HepG2 (cell line): ENCODE data around the gene GBP2. TPM values are rescaled to one million over a fixed set of nuclear protein-coding genes. Genes with fewer than 3 reads are reported as not detected.
A peak's percentile ranks its signal among the peaks of the same experiment; 100 is the strongest.

Experiments used
- ATAC-seq: fragments of 200-7000 bp; cut with Tn5 transposase; 3 replicates; pipeline ENCODE4 v1.9.1; 2020; ENCODE audit warnings: mild to moderate bottlenecking, moderate library complexity
- Bru-seq: library from RNA; stranded (reverse); fragments of 400-500 nt; gene quantifications from one replicate; lab custom pipeline; 2021; lab: Mats Ljungman, UMichigan
- BruChase-seq, 2 experiments: library from RNA; stranded (reverse); fragments of 400-500 nt; gene quantifications; one replicate each; lab custom pipeline; 2021; lab: Mats Ljungman, UMichigan
- BruUV-seq: library from RNA; stranded (reverse); fragments of 400-500 nt; replicated peaks from 2 replicates; lab custom pipeline; 2021; lab: Mats Ljungman, UMichigan
- CTCF ChIA-PET: fragments of 300-600 bp; formaldehyde crosslinking; extraction: SDS; loops from one replicate; lab custom pipeline; 2021; ENCODE audit warnings: low total read pairs, inconsistent platforms, low intra/inter-chr PET ratio; lab: Yijun Ruan, JAX
- POLR2A ChIA-PET: fragments of 350-600 bp; sonication (Branson Sonifier 250); formaldehyde crosslinking; loops from one replicate; lab custom pipeline; 2020; ENCODE audit warnings: antibody characterized with exemption, inconsistent platforms; lab: Yijun Ruan, JAX
- DNase-seq: peaks from one replicate; pipeline ENCODE4 v3.0.0-alpha.2; 2015; ENCODE audit warnings: low spot score
- FAIRE-seq: peaks from 3 replicates; lab custom pipeline; 2011; peaks lifted over from hg19 to GRCh38; lab: Jason Lieb, UNC
- H2AFZ ChIP-seq: one replicate; pipeline ENCODE4 v1.6.1; 2011; ENCODE audit warnings: low read length, inconsistent platforms
- H3K27ac ChIP-seq: fragments of 300-600 bp; 3 replicates; pipeline ENCODE4 v1.8.0; 2011; ENCODE audit warnings: mixed run types, mild to moderate bottlenecking, mixed read lengths, low read length, inconsistent platforms; ENCODE audit not compliant: insufficient read depth; ENCODE audit errors: extremely low read length
- H3K27me3 ChIP-seq, 2 experiments: fragments of 200-600 bp in 1 of 2; 2 replicates in 1 of 2; 3 replicates in 1 of 2; pipeline versions ENCODE4 v1.6.0 to v1.8.0; 2011; ENCODE audit warnings: low read length in 2 of 2, mild to moderate bottlenecking in 2 of 2, moderate library complexity in 2 of 2, inconsistent platforms in 1 of 2; ENCODE audit not compliant: insufficient read depth in 2 of 2, control insufficient read depth in 1 of 2
- H3K36me3 ChIP-seq, 2 experiments: fragments of 200-600 bp in 1 of 2; replicated peaks in 1 of 2; 2 replicates in 1 of 2; 3 replicates in 1 of 2; pipeline versions ENCODE4 v1.5.1 to v1.8.0; 2011; ENCODE audit warnings: low read length in 2 of 2, inconsistent platforms in 1 of 2; ENCODE audit not compliant: insufficient read depth in 2 of 2, control insufficient read depth in 1 of 2
- H3K4me1 ChIP-seq: 2 replicates; pipeline ENCODE4 v1.5.1; 2012; ENCODE audit warnings: low read length, inconsistent platforms; ENCODE audit not compliant: insufficient read depth
- H3K4me2 ChIP-seq: 2 replicates; pipeline ENCODE4 v1.6.0; 2011; ENCODE audit warnings: low read depth, low read length, inconsistent platforms
- H3K4me3 ChIP-seq, 3 experiments: fragments of 200-600 bp in 1 of 3; sonication (generic), shearing (Covaris generic) in 1 of 3; replicated peaks in 1 of 3; 2 replicates each; pipeline ENCODE4 v1.5.1; 2011 to 2016; ENCODE audit warnings: low read length in 3 of 3, inconsistent platforms in 2 of 3, low read depth in 2 of 3, mild to moderate bottlenecking in 2 of 3, control low read depth in 1 of 3, mixed read lengths in 1 of 3; ENCODE audit not compliant: insufficient read depth in 1 of 3
- H3K79me2 ChIP-seq: one replicate; pipeline ENCODE4 v1.6.1; 2011; ENCODE audit warnings: low read length, inconsistent platforms; ENCODE audit not compliant: insufficient read depth
- H3K9ac ChIP-seq: 2 replicates; pipeline ENCODE4 v1.6.0; 2011; ENCODE audit warnings: mild to moderate bottlenecking, low read depth, low read length, inconsistent platforms; ENCODE audit not compliant: insufficient read depth
- H3K9me3 ChIP-seq: 2 replicates; pipeline ENCODE4 v1.5.1; 2012; ENCODE audit warnings: mild to moderate bottlenecking, low read length
- H4K20me1 ChIP-seq: 2 replicates; pipeline ENCODE4 v1.6.0; 2011; ENCODE audit warnings: inconsistent platforms, mild to moderate bottlenecking, low read length, moderate library complexity; ENCODE audit not compliant: insufficient read depth
- CREB1 ChIP-seq, 2 experiments: fragments of 450-650 bp in 1 of 2; IDR thresholded peaks; 2 replicates each; pipeline ENCODE4 v1.6.1; 2016 to 2017; ENCODE audit warnings: control low read depth in 1 of 2, mild to moderate bottlenecking in 1 of 2, missing compliant biosample characterization in 1 of 2, missing genetic modification characterization in 1 of 2
- DMAP1 ChIP-seq: IDR thresholded peaks from 2 replicates; pipeline ENCODE4 v1.6.1; 2016
- ELF3 ChIP-seq: IDR thresholded peaks from 2 replicates; pipeline ENCODE4 v1.6.1; 2016; ENCODE audit warnings: missing genetic modification reagents, missing compliant biosample characterization
- ERF ChIP-seq: IDR thresholded peaks from 2 replicates; pipeline ENCODE4 v1.6.1; 2018; ENCODE audit warnings: missing biosample characterization, missing genetic modification reagents
- KLF6 ChIP-seq: IDR thresholded peaks from 2 replicates; pipeline ENCODE4 v1.8.0; 2016; ENCODE audit warnings: missing biosample characterization, missing genetic modification reagents
- MIER3 ChIP-seq: IDR thresholded peaks from 2 replicates; pipeline ENCODE4 v1.6.1; 2016; ENCODE audit warnings: missing compliant biosample characterization, borderline replicate concordance
- MIXL1 ChIP-seq: IDR thresholded peaks from 2 replicates; pipeline ENCODE4 v1.6.1; 2016
- PPARG ChIP-seq: conservative IDR thresholded peaks from 2 replicates; pipeline ENCODE4 v1.6.1; 2016; ENCODE audit warnings: missing biosample characterization, missing genetic modification reagents
- SIN3B ChIP-seq: fragments of 150-350 bp; IDR thresholded peaks from 2 replicates; pipeline ENCODE4 v1.6.1; 2014; ENCODE audit warnings: low read length
- SRF ChIP-seq: IDR thresholded peaks from 2 replicates; pipeline ENCODE4 v1.6.1; 2011; ENCODE audit warnings: mild to moderate bottlenecking, low read depth, low read length, moderate library complexity
- ZFX ChIP-seq: sonication (generic); formaldehyde crosslinking; IDR thresholded peaks from 2 replicates; pipeline ENCODE4 v1.4.0; 2020; ENCODE audit warnings: mild to moderate bottlenecking, low read depth, missing genetic modification reagents, moderate library complexity
- ZSCAN20 ChIP-seq: sonication (generic); formaldehyde crosslinking; IDR thresholded peaks from 2 replicates; pipeline ENCODE4 v1.4.0; 2020; ENCODE audit warnings: missing genetic modification reagents, mild to moderate bottlenecking, borderline replicate concordance
- WGBS: methylation state at CpG from one replicate; pipeline ENCODE4 v1.1.6; 2017; ENCODE audit warnings: low lambda C conversion rate; 5-methylcytosine and 5-hydroxymethylcytosine counted together
- in situ Hi-C: cut with HindIII; loops from 2 replicates; pipeline ENCODE4 v1.10.0; 2017; ENCODE audit warnings: low pct_unique_long_range_greater_than_20kb; ENCODE audit not compliant: extremely low pct_ligation_motif_present
- intact Hi-C: fragments of 100-400 bp; cut with micrococcal nuclease; formaldehyde crosslinking; loops from one replicate; pipeline ENCODE4 v1.10.0; 2022; ENCODE audit not compliant: unreplicated experiment
- long read RNA-seq, 2 experiments: library from RNA in 1 of 2; library from polyadenylated mRNA in 1 of 2; stranded (forward) in 1 of 2; unstranded in 1 of 2; transcript quantifications; one replicate each; pipeline ENCODE4 v2.0.0, GENCODE V29; 2019 to 2022
- polyA minus RNA-seq, 3 experiments: library from RNA; depleted of rRNA, polyadenylated mRNA; stranded (reverse); fragments of >200 nt; gene quantifications; 2 replicates each; pipeline ENCODE4 v1.2.3, GENCODE V29; 2011; ENCODE audit warnings: low replicate concordance in 1 of 3
- polyA plus RNA-seq, 8 experiments: library from polyadenylated mRNA; depleted of rRNA in 3 of 8; stranded (reverse) in 7 of 8; unstranded in 1 of 8; fragments of >200 nt; fragmentation: Illumina TruSeq in 4 of 8; extraction: Trizol in 4 of 8; gene quantifications; 2 replicates each; pipeline versions ENCODE4 v1.2.1 to v1.2.3, GENCODE V29; 2011 to 2016; ENCODE audit warnings: low read depth in 4 of 8, missing spikeins in 1 of 8, mixed read lengths in 1 of 8; ENCODE audit not compliant: insufficient read depth in 1 of 8
- total RNA-seq, 5 experiments: library from RNA; depleted of rRNA; stranded (reverse); fragments of >200 nt; fragmentation: Illumina TruSeq; extraction: Trizol; gene quantifications; 2 replicates each; pipeline ENCODE4 v1.2.3, GENCODE V29; 2016; ENCODE audit warnings: low read depth in 1 of 5
- TF ChIP-seq, protein P1 (sequence below): sonication (generic); formaldehyde crosslinking; IDR thresholded peaks from 2 replicates; pipeline ENCODE4 v1.4.0; 2020; ENCODE audit warnings: missing genetic modification reagents
- TF ChIP-seq, protein P2 (sequence below): sonication (generic); formaldehyde crosslinking; IDR thresholded peaks from 2 replicates; pipeline ENCODE4 v1.5.1; 2020; ENCODE audit warnings: mild to moderate bottlenecking, moderate library complexity, missing genetic modification reagents

GBP2 gene, protein sequence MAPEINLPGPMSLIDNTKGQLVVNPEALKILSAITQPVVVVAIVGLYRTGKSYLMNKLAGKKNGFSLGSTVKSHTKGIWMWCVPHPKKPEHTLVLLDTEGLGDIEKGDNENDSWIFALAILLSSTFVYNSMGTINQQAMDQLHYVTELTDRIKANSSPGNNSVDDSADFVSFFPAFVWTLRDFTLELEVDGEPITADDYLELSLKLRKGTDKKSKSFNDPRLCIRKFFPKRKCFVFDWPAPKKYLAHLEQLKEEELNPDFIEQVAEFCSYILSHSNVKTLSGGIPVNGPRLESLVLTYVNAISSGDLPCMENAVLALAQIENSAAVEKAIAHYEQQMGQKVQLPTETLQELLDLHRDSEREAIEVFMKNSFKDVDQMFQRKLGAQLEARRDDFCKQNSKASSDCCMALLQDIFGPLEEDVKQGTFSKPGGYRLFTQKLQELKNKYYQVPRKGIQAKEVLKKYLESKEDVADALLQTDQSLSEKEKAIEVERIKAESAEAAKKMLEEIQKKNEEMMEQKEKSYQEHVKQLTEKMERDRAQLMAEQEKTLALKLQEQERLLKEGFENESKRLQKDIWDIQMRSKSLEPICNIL
- total RNA-seq (2016; rRNA removed; fragmentation: Illumina TruSeq; extraction: Trizol) (5.1 and 6.6 TPM in 2 replicates), polyA plus RNA-seq (2011; rRNA removed) (6.2 and 7.3 TPM in 2 replicates), polyA minus RNA-seq (2011; rRNA and poly(A)+ RNA removed; ENCODE audit: low replicate concordance) (4.0 and 4.2 TPM in 2 replicates), Bru-seq, nascent RNA (percentile 37 among the genes with signal in this experiment), BruChase-seq, experiment 1, labeled RNA remaining after a 6-hour chase (percentile 44 among the genes with signal in this experiment), BruChase-seq, experiment 2, labeled RNA remaining after a 2-hour chase (percentile 37 among the genes with signal in this experiment)
- 0.51 and 0.53 TPM in 2 replicates for total RNA-seq (2016; cell fraction: cytosol; rRNA removed; fragmentation: Illumina TruSeq; extraction: Trizol; ENCODE audit: low read depth)
- total RNA-seq (2016; cell fraction: insoluble cytoplasmic fraction; rRNA removed; fragmentation: Illumina TruSeq; extraction: Trizol) = 4.8 and 7.1 TPM in 2 replicates
- total RNA-seq (2016; cell fraction: membrane; rRNA removed; fragmentation: Illumina TruSeq; extraction: Trizol) = 0.86 and 1.2 TPM in 2 replicates
- 3.4 and 3.8 TPM in 2 replicates for total RNA-seq (2016; cell fraction: nucleus; rRNA removed; fragmentation: Illumina TruSeq; extraction: Trizol)
- 5.1 and 8.2 TPM in 2 replicates for polyA plus RNA-seq (2011; cell fraction: cytosol; rRNA removed)
- 3.9 and 5.4 TPM in 2 replicates for polyA plus RNA-seq (2011; cell fraction: nucleus; rRNA removed)
- polyA plus RNA-seq (2012) = 11.6 and 25.8 TPM in 2 replicates
- polyA plus RNA-seq (2016; cell fraction: cytosol; fragmentation: Illumina TruSeq; extraction: Trizol; ENCODE audit: low read depth) = 0.31 and 0.38 TPM in 2 replicates
- polyA plus RNA-seq (2016; cell fraction: insoluble cytoplasmic fraction; fragmentation: Illumina TruSeq; extraction: Trizol; ENCODE audit: low read depth) = 4.5 and 5.3 TPM in 2 replicates
- polyA plus RNA-seq (2016; cell fraction: membrane; fragmentation: Illumina TruSeq; extraction: Trizol; ENCODE audit: low read depth) = 0.63 and 1.6 TPM in 2 replicates
- 3.5 and 3.7 TPM in 2 replicates for polyA plus RNA-seq (2016; cell fraction: nucleus; fragmentation: Illumina TruSeq; extraction: Trizol; ENCODE audit: insufficient read depth, low read depth)
- 3.3 and 6.6 TPM in 2 replicates for polyA minus RNA-seq (2011; cell fraction: cytosol; rRNA and poly(A)+ RNA removed)
- 9.0 and 14.0 TPM in 2 replicates for polyA minus RNA-seq (2011; cell fraction: nucleus; rRNA and poly(A)+ RNA removed)
- long read RNA-seq, experiment 1, partial matches to known transcripts = 4 of 7 reads
- long read RNA-seq, experiment 1, other reads (novel, unspliced or antisense) = 0 of 7 reads
- long read RNA-seq, experiment 2, partial matches to known transcripts = 3 of 6 reads
- long read RNA-seq, experiment 2, other reads (novel, unspliced or antisense) = 0 of 6 reads

DNA sequence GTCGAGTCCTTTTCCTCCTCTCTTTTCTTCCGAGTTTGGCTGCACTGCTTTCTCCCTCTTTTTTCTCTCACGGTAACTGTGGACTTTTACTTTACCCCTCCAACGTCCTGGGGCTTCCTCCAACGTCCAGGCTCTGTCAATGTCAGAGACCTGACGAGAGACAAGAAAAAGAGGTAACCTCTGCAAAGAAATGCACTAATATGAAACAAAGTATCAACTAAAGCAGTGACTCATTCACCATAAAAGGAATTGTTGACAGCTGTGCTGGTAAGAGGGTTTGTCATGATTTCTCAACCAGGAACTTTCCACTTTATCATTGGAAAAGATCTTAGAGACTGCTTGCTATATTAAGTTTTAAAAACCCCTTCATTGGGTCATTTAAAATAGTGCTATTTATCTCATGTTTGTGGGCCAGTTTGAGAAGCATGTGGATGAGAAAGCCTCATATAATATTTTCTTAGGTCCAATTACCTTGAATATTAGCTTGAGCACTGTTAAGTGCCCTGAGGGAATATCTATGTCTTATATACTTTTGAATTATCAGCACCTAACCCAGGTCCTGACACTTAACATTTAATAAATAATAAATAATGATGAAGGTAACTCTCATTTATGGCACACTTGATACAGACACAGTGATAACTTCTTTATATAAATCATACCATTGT is at the start of gene GBP2:
GBP2 (minus strand) TSS at position 202 of the 668 bp plus-strand sequence. CDS start 4,148 bp downstream, outside the sequence.
- peak within 1 kb of the TSS; percentile 72 for H3K4me2 ChIP-seq
- intact Hi-C loops = loop anchor here (1.0 kb wide), 1 partner anchor 128 kb away; no protein-coding TSS in a partner anchor
- ChIA-PET POLR2A (no interaction called here), CTCF (no interaction called here)
- no peaks in the 10 kb centered on the region for H4K20me1 ChIP-seq
- H3K27me3 ChIP-seq = no peaks in the 10 kb centered on the region
- ATAC-seq = peak; percentile 87
- peak within 1 kb of the TSS; percentile 51 to 61 (median 52) for H3K4me3 ChIP-seq
- peak within 1 kb of the TSS; percentile 47 for H3K27ac ChIP-seq
- H3K4me1 ChIP-seq = peaks cover 27% of the 10 kb centered on the region
- in situ Hi-C loops = no loop called here
- peak within 1 kb of the TSS; percentile 62 for H2AFZ ChIP-seq
- peak within 1 kb of the TSS; percentile 71 for H3K9ac ChIP-seq
- H3K9me3 ChIP-seq = no peaks in the 10 kb centered on the region
- FAIRE-seq = no peak
- DNase-seq = peak; percentile 66
- no peaks in the 10 kb centered on the region for H3K79me2 ChIP-seq
- BruUV-seq = no TSS peak
- no peaks in the 10 kb centered on the region for H3K36me3 ChIP-seq
- 2% methylated on average over 6 of the region's 6 CpGs for WGBS
- no peak for TF ChIP-seq MIXL1 (CRISPR knock-in tag)
- TF ChIP-seq KLF6 (CRISPR knock-in tag) = no peak
- TF ChIP-seq SRF = peak; percentile 96
- no peak for TF ChIP-seq SIN3B
- no peak for TF ChIP-seq ZSCAN20 (CRISPR knock-in tag)
- TF ChIP-seq DMAP1 (CRISPR knock-in tag) = 0 out of 2 replicates have a peak, but pooled peaks have one; percentile 34
- TF ChIP-seq, protein P1, sequence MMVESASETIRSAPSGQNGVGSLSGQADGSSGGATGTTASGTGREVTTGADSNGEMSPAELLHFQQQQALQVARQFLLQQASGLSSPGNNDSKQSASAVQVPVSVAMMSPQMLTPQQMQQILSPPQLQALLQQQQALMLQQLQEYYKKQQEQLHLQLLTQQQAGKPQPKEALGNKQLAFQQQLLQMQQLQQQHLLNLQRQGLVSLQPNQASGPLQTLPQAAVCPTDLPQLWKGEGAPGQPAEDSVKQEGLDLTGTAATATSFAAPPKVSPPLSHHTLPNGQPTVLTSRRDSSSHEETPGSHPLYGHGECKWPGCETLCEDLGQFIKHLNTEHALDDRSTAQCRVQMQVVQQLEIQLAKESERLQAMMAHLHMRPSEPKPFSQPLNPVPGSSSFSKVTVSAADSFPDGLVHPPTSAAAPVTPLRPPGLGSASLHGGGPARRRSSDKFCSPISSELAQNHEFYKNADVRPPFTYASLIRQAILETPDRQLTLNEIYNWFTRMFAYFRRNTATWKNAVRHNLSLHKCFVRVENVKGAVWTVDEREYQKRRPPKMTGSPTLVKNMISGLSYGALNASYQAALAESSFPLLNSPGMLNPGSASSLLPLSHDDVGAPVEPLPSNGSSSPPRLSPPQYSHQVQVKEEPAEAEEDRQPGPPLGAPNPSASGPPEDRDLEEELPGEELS (CRISPR knock-in tag) = peak; percentile 23; the same call in 1 of the 2 replicates
- TF ChIP-seq PPARG (CRISPR knock-in tag) = no peak
- 0 out of 2 replicates have a peak, but pooled peaks have one; percentile 11 for TF ChIP-seq ZFX (CRISPR knock-in tag)
- peak; percentile 53 for TF ChIP-seq ELF3 (CRISPR knock-in tag)
- TF ChIP-seq ERF (CRISPR knock-in tag) = 0 out of 2 replicates have a peak, but pooled peaks have one; percentile 35
- no peak for TF ChIP-seq MIER3 (CRISPR knock-in tag)
- TF ChIP-seq CREB1 (IDR thresholded peaks at IDR 0.05) = peak; percentile 18; the same call in 1 of the 2 replicates
- TF ChIP-seq CREB1 (CRISPR knock-in tag; IDR thresholded peaks at IDR 0.05) = peak; percentile 18
- TF ChIP-seq, protein P2, sequence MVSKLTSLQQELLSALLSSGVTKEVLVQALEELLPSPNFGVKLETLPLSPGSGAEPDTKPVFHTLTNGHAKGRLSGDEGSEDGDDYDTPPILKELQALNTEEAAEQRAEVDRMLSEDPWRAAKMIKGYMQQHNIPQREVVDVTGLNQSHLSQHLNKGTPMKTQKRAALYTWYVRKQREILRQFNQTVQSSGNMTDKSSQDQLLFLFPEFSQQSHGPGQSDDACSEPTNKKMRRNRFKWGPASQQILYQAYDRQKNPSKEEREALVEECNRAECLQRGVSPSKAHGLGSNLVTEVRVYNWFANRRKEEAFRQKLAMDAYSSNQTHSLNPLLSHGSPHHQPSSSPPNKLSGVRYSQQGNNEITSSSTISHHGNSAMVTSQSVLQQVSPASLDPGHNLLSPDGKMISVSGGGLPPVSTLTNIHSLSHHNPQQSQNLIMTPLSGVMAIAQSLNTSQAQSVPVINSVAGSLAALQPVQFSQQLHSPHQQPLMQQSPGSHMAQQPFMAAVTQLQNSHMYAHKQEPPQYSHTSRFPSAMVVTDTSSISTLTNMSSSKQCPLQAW (CRISPR knock-in tag) = 0 out of 2 replicates have a peak, but pooled peaks have one; percentile 31
